Measurements from ENCODE around the gene CLHC1. TPM values are rescaled to one million over a fixed set of nuclear protein-coding genes. Genes with fewer than 3 reads are reported as not detected.
A peak's percentile ranks its signal among the peaks of the same experiment; 100 is the strongest.
"Not testable (repeated sequence)": the region's sequence is repeated elsewhere in the genome, so short reads cannot be mapped to it uniquely, and the experiment has no call there.

The CLHC1 gene
- total RNA-seq, 1 donor from 2014 or later, result 7.3 TPM

GRCh38 chr2:55136138-55136541, 96.0 kb downstream of the CLHC1 start:
- H3K27ac Mint-ChIP-seq, result no peak overlapping the region
- intact Hi-C loops (cut with micrococcal nuclease), result no loop called here

GRCh38 chr2:55135491-55135890, 96.6 kb downstream of the CLHC1 start:
- Mint-ChIP-seq H3K4me1 (peaks cover 21% of the 10 kb centered on the region), H3K9me3 (no peaks in the 10 kb centered on the region), H3K4me3 (no peak overlapping the region), H3K36me3 (ENCODE audit: low read depth) (no peaks in the 10 kb centered on the region), H3K27ac (no peak overlapping the region), H3K27me3 (no peaks in the 10 kb centered on the region)
- DNase-seq, result no peak
- intact Hi-C loops (cut with micrococcal nuclease), result loop anchor here (2.0 kb wide), 1 partner anchor 85 kb away; the partner anchor contains the start of gene RTN4

More at GRCh38 chr2:55136138-55136541, 96.0 kb downstream of the CLHC1 start:
- no peaks in the 10 kb centered on the region for H3K36me3 Mint-ChIP-seq (ENCODE audit: low read depth)
- DNase-seq, result no peak
- H3K4me3 Mint-ChIP-seq, result no peak overlapping the region
- H3K27me3 Mint-ChIP-seq, result no peaks in the 10 kb centered on the region
- no peaks in the 10 kb centered on the region for H3K9me3 Mint-ChIP-seq
- peaks cover 26% of the 10 kb centered on the region for H3K4me1 Mint-ChIP-seq

GRCh38 chr2:55134316-55134706, 97.8 kb downstream of the CLHC1 start:
- Mint-ChIP-seq H3K4me1 (peaks cover 21% of the 10 kb centered on the region), H3K4me3 (peak overlapping the region; percentile 79), H3K9me3 (no peaks in the 10 kb centered on the region), H3K27ac (peak overlapping the region; percentile 91), H3K36me3 (ENCODE audit: low read depth) (no peaks in the 10 kb centered on the region), H3K27me3 (no peaks in the 10 kb centered on the region)
- DNase-seq, result no peak
- intact Hi-C loops (cut with micrococcal nuclease), result loop anchor here (2.0 to 5.0 kb wide), 3 partner anchors 84 to 178 kb away; partner anchors contain the start of genes CLHC1, RPS27A and RTN4

- peak overlapping the region; percentile 91 for H3K27ac Mint-ChIP-seq
- H3K36me3 Mint-ChIP-seq (ENCODE audit: low read depth), result no peaks in the 10 kb centered on the region
- H3K27me3 Mint-ChIP-seq, result no peaks in the 10 kb centered on the region
- DNase-seq, result peak; percentile 90
- no peaks in the 10 kb centered on the region for H3K9me3 Mint-ChIP-seq
- peak overlapping the region; percentile 79 for H3K4me3 Mint-ChIP-seq
- H3K4me1 Mint-ChIP-seq, result peaks cover 21% of the 10 kb centered on the region
- intact Hi-C loops (cut with micrococcal nuclease), result loop anchor here (2.0 to 5.0 kb wide), 3 partner anchors 83 to 179 kb away; partner anchors contain the start of genes CLHC1, RPS27A and RTN4
These were observed 98.4 kb downstream of the CLHC1 start for GRCh38 chr2:55133467-55134315.

- Mint-ChIP-seq H3K4me3 (no peak overlapping the region), H3K9me3 (peaks cover 6% of the 10 kb centered on the region), H3K27ac (no peak overlapping the region), H3K36me3 (ENCODE audit: low read depth) (no peaks in the 10 kb centered on the region), H3K4me1 (peaks cover 18% of the 10 kb centered on the region), H3K27me3 (no peaks in the 10 kb centered on the region)
- DNase-seq, result no peak
- intact Hi-C loops (cut with micrococcal nuclease), result loop anchor here (5.0 kb wide), 2 partner anchors 101 to 181 kb away; partner anchors contain the start of genes CLHC1 and RPS27A
These were observed 101.2 kb downstream of the CLHC1 start for GRCh38 chr2:55130849-55131248.

- H3K27ac Mint-ChIP-seq; intact Hi-C loops (cut with micrococcal nuclease); H3K27me3 Mint-ChIP-seq; DNase-seq; H3K4me3 Mint-ChIP-seq; H3K9me3 Mint-ChIP-seq; H3K4me1 Mint-ChIP-seq; H3K36me3 Mint-ChIP-seq (ENCODE audit: low read depth): not testable (repeated sequence)
These were observed 105.5 kb downstream of the CLHC1 start for GRCh38 chr2:55126643-55127042.

Other genes with a start within 250 kb of the CLHC1 start
- gene RTN4, start 181.8 kb downstream of the CLHC1 start, total RNA-seq, result 86.9 and 90.1 TPM in 2 replicates
- 1,064 and 1,070 TPM in 2 replicates for gene RPS27A, start 395 bp upstream of the CLHC1 start, total RNA-seq
- 45.7 and 47.1 TPM in 2 replicates for gene MTIF2, start 36.9 kb upstream of the CLHC1 start, total RNA-seq
- 9.5 and 9.8 TPM in 2 replicates for gene CCDC88A, start 187.6 kb upstream of the CLHC1 start, total RNA-seq